HEK293T (cell line): Measurements from ENCODE around the gene RENBP.

ENCODE experiments used
- CTCF ChIA-PET: fragments of 350-600 bp; formaldehyde crosslinking; extraction: SDS; loops from one replicate; lab custom pipeline; 2021; ENCODE audit warnings: antibody characterized with exemption, inconsistent platforms; lab: Yijun Ruan, JAX
- POLR2A ChIA-PET: fragments of 350-600 bp; formaldehyde crosslinking; extraction: SDS; loops from one replicate; lab custom pipeline; 2020; ENCODE audit warnings: antibody characterized with exemption, inconsistent platforms; lab: Yijun Ruan, JAX
- DNase-seq: peaks from one replicate; pipeline ENCODE4 v3.0.0; 2012; ENCODE audit warnings: mixed read lengths; ENCODE audit errors: extremely low spot score
- ARNT ChIP-seq: fragments of 450-650 bp; IDR thresholded peaks from 2 replicates; pipeline ENCODE4 v1.6.1; 2017; ENCODE audit warnings: mild to moderate bottlenecking
- BHLHE40 ChIP-seq: fragments of 450-650 bp; IDR thresholded peaks from 2 replicates; pipeline ENCODE4 v1.6.1; 2016; ENCODE audit warnings: mild to moderate bottlenecking, moderate library complexity, borderline replicate concordance
- CTBP1 ChIP-seq: fragments of 450-650 bp; IDR thresholded peaks from 2 replicates; pipeline ENCODE4 v1.6.1; 2016; ENCODE audit warnings: borderline replicate concordance
- ELF4 ChIP-seq: fragments of 450-650 bp; IDR thresholded peaks from 2 replicates; pipeline ENCODE4 v1.6.1; 2017; ENCODE audit warnings: antibody characterized with exemption
- FOXA1 ChIP-seq: fragments of 450-650 bp; IDR thresholded peaks from 2 replicates; pipeline ENCODE4 v1.6.1; 2016; ENCODE audit warnings: mild to moderate bottlenecking
- FOXK2 ChIP-seq: fragments of 450-650 bp; IDR thresholded peaks from 2 replicates; pipeline ENCODE4 v1.6.1; 2016; ENCODE audit warnings: mild to moderate bottlenecking
- FOXM1 ChIP-seq: fragments of 450-650 bp; IDR thresholded peaks from 2 replicates; pipeline ENCODE4 v1.6.1; 2017; ENCODE audit warnings: mild to moderate bottlenecking, borderline replicate concordance
- HDGF ChIP-seq: fragments of 450-650 bp; IDR thresholded peaks from 2 replicates; pipeline ENCODE4 v1.6.1; 2017; ENCODE audit warnings: antibody characterized with exemption, borderline replicate concordance
- L3MBTL2 ChIP-seq: fragments of 450-650 bp; conservative IDR thresholded peaks from 2 replicates; pipeline ENCODE4 v1.6.1; 2016; ENCODE audit warnings: mild to moderate bottlenecking
- LEF1 ChIP-seq: fragments of 450-650 bp; IDR thresholded peaks from 2 replicates; pipeline ENCODE4 v1.6.1; 2017; ENCODE audit warnings: mild to moderate bottlenecking, borderline replicate concordance
- NFRKB ChIP-seq: fragments of 450-650 bp; IDR thresholded peaks from 2 replicates; pipeline ENCODE4 v1.6.1; 2016; ENCODE audit warnings: mild to moderate bottlenecking, moderate library complexity
- SP1 ChIP-seq: fragments of 450-650 bp; IDR thresholded peaks from 2 replicates; pipeline ENCODE4 v1.6.1; 2017
- SUZ12 ChIP-seq: fragments of 450-650 bp; IDR thresholded peaks from 2 replicates; pipeline ENCODE4 v1.6.1; 2016; ENCODE audit warnings: mild to moderate bottlenecking
- TARDBP ChIP-seq: fragments of 450-650 bp; IDR thresholded peaks from 2 replicates; pipeline ENCODE4 v1.6.1; 2016
- ZNF384 ChIP-seq: fragments of 450-650 bp; IDR thresholded peaks from 2 replicates; pipeline ENCODE4 v1.6.1; 2016
- TF ChIP-seq, protein P1 (sequence below): fragments of 450-650 bp; IDR thresholded peaks from 2 replicates; pipeline ENCODE4 v1.6.1; 2016

RENBP gene

DNA sequence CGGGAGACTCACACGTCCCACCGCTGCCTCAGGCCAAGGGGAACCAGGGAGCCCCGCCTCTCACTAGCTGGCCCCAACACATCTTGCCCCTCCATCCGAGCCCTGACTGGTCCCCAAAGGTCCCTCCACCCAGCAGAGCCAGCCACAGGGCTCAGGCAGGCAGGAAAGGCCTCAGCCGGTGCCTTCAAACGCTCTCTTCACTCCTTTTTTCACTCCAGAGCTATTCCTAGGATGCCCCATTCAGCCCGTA, 16.8 kb downstream of the RENBP start:
- POLR2A ChIA-PET: interaction anchor here (1.0 to 7.1 kb wide), 12 partner anchors 9 to 161 kb away, joined by 3 to 65 read pairs (median 4); partner anchors contain the start of genes IDH3G, L1CAM, RENBP and SSR4
- CTCF ChIA-PET: interaction anchor here (0.8 to 9.2 kb wide), 4 partner anchors 17 to 23 kb away, joined by 3 to 100 read pairs (median 6); partner anchors contain the start of gene RENBP
- TF ChIP-seq FOXA1 (no peak), FOXM1 (no peak), L3MBTL2 (no peak), ZNF384 (no peak), FOXK2 (no peak), ELF4 (no peak), SP1 (no peak), ARNT (no peak), BHLHE40 (no peak), SUZ12 (no peak), TARDBP (no peak), HDGF (no peak), NFRKB (no peak), LEF1 (no peak), CTBP1 (no peak)
- TF ChIP-seq, protein P1, sequence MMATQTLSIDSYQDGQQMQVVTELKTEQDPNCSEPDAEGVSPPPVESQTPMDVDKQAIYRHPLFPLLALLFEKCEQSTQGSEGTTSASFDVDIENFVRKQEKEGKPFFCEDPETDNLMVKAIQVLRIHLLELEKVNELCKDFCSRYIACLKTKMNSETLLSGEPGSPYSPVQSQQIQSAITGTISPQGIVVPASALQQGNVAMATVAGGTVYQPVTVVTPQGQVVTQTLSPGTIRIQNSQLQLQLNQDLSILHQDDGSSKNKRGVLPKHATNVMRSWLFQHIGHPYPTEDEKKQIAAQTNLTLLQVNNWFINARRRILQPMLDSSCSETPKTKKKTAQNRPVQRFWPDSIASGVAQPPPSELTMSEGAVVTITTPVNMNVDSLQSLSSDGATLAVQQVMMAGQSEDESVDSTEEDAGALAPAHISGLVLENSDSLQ: no peak
- DNase-seq: no peak

DNA sequence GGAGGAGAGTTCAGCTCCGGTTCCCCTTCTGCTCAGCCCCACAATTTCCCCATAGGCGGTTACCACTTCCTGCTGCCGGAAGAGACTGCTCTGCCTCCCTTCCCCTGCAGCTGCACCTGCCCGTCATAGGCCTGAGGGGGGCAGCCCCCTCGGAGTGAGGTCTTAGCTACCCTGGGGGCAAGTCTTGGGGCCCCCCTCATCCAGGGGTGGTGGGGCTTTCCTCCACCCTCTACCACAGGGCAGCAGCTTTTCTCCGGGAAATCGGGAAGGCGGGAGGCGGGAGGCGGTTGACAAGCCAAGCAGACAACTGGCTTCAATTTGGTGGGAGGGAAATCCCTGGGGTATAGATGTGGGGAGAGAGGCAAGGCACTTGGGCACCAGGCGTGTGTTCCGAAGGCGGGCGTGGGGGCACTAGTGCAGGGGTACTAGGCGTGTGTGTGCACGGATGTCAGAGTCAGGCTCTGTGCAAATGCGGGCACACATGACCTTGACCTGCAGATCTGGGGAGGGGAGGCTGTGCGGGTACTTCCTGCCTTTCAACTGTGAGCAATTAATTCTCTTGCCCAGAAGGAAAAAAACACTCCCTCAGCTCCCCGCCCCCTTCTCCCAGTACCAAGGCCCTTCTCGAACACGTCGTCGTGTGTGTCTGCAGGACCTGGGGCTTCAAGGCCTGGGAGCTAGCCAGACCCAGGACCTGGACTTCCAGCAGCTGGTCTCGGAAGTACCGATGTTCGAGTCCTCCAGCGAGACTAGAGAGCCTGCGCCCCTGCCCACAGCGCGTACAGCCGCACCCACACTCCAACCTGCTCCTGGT, 17.4 kb downstream of the RENBP start:
- CTCF ChIA-PET: interaction anchor here (0.8 to 9.2 kb wide), 4 partner anchors 16 to 23 kb away, joined by 3 to 100 read pairs (median 6); partner anchors contain the start of gene RENBP
- POLR2A ChIA-PET: interaction anchor here (0.7 to 7.1 kb wide), 15 partner anchors 8 to 974 kb away, joined by 3 to 65 read pairs (median 4); partner anchors contain the start of genes IDH3G, L1CAM, NAA10 and RENBP
- TF ChIP-seq SP1 (no peak), SUZ12 (no peak), LEF1 (no peak), ZNF384 (no peak), TARDBP (no peak), L3MBTL2 (no peak), FOXM1 (no peak), NFRKB (no peak), FOXA1 (no peak), HDGF (no peak), FOXK2 (no peak), ARNT (no peak)
- TF ChIP-seq, protein P1: no peak
- no peak for DNase-seq

DNA sequence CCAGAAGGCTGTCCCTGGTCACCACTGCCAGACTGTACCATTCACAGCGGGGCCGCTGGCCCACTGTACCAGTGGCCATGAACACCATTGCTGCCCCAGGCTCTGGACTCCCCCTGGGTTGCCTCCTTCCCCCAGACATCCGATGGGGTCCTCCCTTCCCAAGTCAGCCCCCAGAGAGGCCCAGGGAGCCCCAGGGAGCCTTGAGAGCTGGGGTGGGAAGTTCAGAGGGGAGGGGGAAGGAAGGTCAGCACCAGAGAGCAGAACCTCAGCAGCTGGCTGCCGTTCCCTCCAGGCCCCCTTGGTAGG, 17.9 kb downstream of the RENBP start:
- TF ChIP-seq SUZ12 (no peak), FOXA1 (no peak), BHLHE40 (no peak), FOXK2 (no peak), NFRKB (no peak), L3MBTL2 (no peak)
- POLR2A ChIA-PET: interaction anchor here (0.7 to 7.1 kb wide), 10 partner anchors 8 to 975 kb away, joined by 3 to 65 read pairs (median 5); partner anchors contain the start of genes IDH3G, NAA10, RENBP and SSR4
- no peak for DNase-seq
- CTCF ChIA-PET: interaction anchor here (9.2 kb wide), 1 partner anchor 19 kb away, joined by 100 read pairs; the partner anchor contains the start of gene RENBP

DNA sequence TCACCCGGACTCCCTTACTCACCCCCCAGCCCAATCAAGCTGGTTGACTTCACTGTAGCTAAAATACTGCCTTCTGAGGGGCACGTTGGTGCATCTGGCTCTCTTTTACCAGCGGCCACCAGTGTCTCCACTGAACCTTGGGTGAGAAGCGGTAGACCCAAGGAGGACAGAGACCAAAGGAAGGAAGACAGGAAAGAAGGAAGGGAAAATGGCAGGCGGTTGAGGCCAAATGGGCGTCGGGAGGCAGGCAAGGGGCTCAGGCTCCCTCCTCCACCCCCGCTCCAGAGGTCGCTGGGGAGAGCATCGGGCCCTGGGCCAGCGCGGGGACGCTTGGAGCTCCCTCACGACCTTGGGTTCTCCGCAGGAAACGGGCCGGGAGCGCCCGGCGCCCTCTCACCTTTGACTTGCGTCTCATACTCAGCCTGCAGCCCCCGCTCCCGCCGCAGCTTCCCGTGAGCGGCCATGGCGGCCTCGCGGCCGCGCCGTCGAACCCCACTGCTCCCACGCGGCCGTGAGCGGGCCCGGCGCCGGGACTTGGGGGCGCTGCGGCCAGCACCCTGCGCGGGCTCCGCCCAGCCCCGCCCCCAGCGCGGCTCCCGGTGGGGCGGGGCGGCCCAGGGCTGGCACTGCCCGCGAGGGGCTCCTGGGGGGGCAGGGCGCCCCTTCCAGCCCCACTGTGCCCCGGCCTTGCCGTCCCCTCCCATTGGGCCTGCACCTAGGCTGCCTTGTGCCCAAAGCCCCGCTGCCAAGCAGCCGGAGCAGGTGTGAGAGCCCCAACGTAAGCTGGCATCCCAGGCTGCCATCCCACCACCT, 18.5 kb downstream of the RENBP start, which contains the start of gene ARHGAP4:
Gene ARHGAP4, minus strand, starts transcription at position 526 of the 813 bp plus-strand sequence. Its CDS starts 62 bp downstream, at position 464.
- TF ChIP-seq CTBP1: no peak
- no peak for TF ChIP-seq FOXM1
- no peak for TF ChIP-seq FOXK2
- no peak for TF ChIP-seq TARDBP
- no peak for TF ChIP-seq BHLHE40
- no peak for TF ChIP-seq SP1
- no peak for TF ChIP-seq FOXA1
- ChIA-PET CTCF (interaction anchor here (0.7 to 9.2 kb wide), 3 partner anchors 8 to 20 kb away, joined by 3 to 100 read pairs (median 6); partner anchors contain the start of gene RENBP), POLR2A (interaction anchor here (0.7 to 7.1 kb wide), 8 partner anchors 9 to 975 kb away, joined by 3 to 65 read pairs (median 5); partner anchors contain the start of genes IDH3G, NAA10, RENBP and SSR4)
- no peak for DNase-seq

DNA sequence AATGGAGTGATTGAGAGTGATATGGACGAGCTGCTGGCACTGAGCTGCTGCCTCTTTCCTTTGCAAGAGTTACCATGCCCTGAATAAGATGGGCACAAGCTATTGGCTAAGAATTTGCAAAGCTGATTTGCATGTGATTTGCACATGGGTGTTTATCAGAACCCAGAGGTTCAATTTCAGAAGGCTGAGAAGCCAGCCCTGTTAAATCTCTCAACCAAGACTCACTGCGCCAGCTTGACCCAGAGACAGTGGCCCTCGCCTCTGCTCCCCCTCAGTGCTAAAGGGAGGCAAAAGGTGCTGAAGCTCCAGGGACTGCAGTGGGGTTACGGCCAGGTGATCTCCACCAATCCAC, 19.1 kb downstream of the RENBP start:
- POLR2A ChIA-PET: interaction anchor here (1.0 to 7.1 kb wide), 5 partner anchors 10 to 49 kb away, joined by 3 to 65 read pairs (median 4); partner anchors contain the start of genes NAA10, RENBP and TMEM187
- TF ChIP-seq HDGF (no peak), L3MBTL2 (no peak), CTBP1 (no peak), BHLHE40 (no peak), SP1 (no peak), ZNF384 (no peak), TARDBP (no peak), FOXA1 (no peak)
- CTCF ChIA-PET: interaction anchor here (0.7 to 9.2 kb wide), 4 partner anchors 9 to 21 kb away, joined by 3 to 100 read pairs (median 4); partner anchors contain the start of gene RENBP
- no peak for DNase-seq
